A549 (cell line): ENCODE measurements around the gene SENP6.

Experiments
- BHLHE40 ChIP-seq: IDR thresholded peaks from 2 replicates; pipeline ENCODE4 v1.6.1; 2012; ENCODE audit warnings: low read depth, low read length, inconsistent platforms
- CBX2 ChIP-seq: fragments of 200-600 bp; sonication (generic); IDR thresholded peaks from 2 replicates; pipeline ENCODE4 v1.6.1; 2016; ENCODE audit warnings: low read depth, mild to moderate bottlenecking, borderline replicate concordance
- ESRRA ChIP-seq: fragments of 150-350 bp; IDR thresholded peaks from 2 replicates; pipeline ENCODE4 v1.6.1; 2014; ENCODE audit warnings: mild to moderate bottlenecking, low read length, borderline replicate concordance
- JUN ChIP-seq, 2 experiments: fragments of >200 bp; sonication (Bioruptor Twin); formaldehyde crosslinking; IDR thresholded peaks; 2 replicates in 1 of 2; 3 replicates in 1 of 2; pipeline ENCODE4 v1.6.1; 2016 to 2017
- NFE2L2 ChIP-seq: fragments of 150-350 bp; conservative IDR thresholded peaks from 2 replicates; pipeline ENCODE4 v1.6.1; 2014; ENCODE audit warnings: low read length
- PHF8 ChIP-seq: fragments of 200-600 bp; sonication (generic); IDR thresholded peaks from 2 replicates; pipeline ENCODE4 v1.6.1; 2016; ENCODE audit warnings: low read depth, mild to moderate bottlenecking, antibody characterized with exemption, moderate library complexity, borderline replicate concordance
- POLR2A ChIP-seq: IDR thresholded peaks from 2 replicates; pipeline ENCODE4 v1.6.1; 2012; ENCODE audit warnings: mild to moderate bottlenecking, low read length
- RAD21 ChIP-seq, 2 experiments: fragments of >200 bp in 1 of 2; sonication (Bioruptor Twin) in 1 of 2; formaldehyde crosslinking in 1 of 2; IDR thresholded peaks in 1 of 2; conservative IDR thresholded peaks in 1 of 2; 2 replicates in 1 of 2; 3 replicates in 1 of 2; pipeline ENCODE4 v1.6.1; 2012 to 2018; ENCODE audit warnings: inconsistent platforms in 1 of 2
- TFCP2L1 ChIP-seq: fragments of 250-450 bp; sonication (Bioruptor Pico); IDR thresholded peaks from 2 replicates; pipeline ENCODE4 v1.5.0; 2021; ENCODE audit warnings: mild to moderate bottlenecking
- ZC3H11A ChIP-seq: fragments of 450-650 bp; IDR thresholded peaks from 2 replicates; pipeline ENCODE4 v1.6.1; 2014; ENCODE audit warnings: antibody characterized with exemption, mild to moderate bottlenecking
- ZNF302 ChIP-seq: fragments of 250-450 bp; sonication (Bioruptor Pico); IDR thresholded peaks from 2 replicates; pipeline ENCODE4 v1.9.0; 2021; ENCODE audit warnings: inconsistent platforms, mild to moderate bottlenecking, moderate library complexity
- TF ChIP-seq, protein P1 (sequence below): fragments of >200 bp; sonication (Bioruptor Twin); formaldehyde crosslinking; IDR thresholded peaks from 3 replicates; pipeline ENCODE4 v1.5.1; 2016

GRCh38 chr6:75608956-75609533 lies 7.4 kb downstream of the SENP6 start:
- TF ChIP-seq NFE2L2 (no peak), ESRRA (no peak), PHF8 (no peak), ZC3H11A (no peak), JUN (IDR thresholded peaks at IDR 0.05) (no peak), TFCP2L1 (no peak), POLR2A (no peak), ZNF302 (CRISPR knock-in tag) (no peak), CBX2 (no peak), BHLHE40 (no peak), RAD21 (conservative IDR thresholded peaks at IDR 0.05 in 1 of 2, IDR thresholded peaks at IDR 0.05 in 1 of 2) (no peak)
- TF ChIP-seq, protein P1, sequence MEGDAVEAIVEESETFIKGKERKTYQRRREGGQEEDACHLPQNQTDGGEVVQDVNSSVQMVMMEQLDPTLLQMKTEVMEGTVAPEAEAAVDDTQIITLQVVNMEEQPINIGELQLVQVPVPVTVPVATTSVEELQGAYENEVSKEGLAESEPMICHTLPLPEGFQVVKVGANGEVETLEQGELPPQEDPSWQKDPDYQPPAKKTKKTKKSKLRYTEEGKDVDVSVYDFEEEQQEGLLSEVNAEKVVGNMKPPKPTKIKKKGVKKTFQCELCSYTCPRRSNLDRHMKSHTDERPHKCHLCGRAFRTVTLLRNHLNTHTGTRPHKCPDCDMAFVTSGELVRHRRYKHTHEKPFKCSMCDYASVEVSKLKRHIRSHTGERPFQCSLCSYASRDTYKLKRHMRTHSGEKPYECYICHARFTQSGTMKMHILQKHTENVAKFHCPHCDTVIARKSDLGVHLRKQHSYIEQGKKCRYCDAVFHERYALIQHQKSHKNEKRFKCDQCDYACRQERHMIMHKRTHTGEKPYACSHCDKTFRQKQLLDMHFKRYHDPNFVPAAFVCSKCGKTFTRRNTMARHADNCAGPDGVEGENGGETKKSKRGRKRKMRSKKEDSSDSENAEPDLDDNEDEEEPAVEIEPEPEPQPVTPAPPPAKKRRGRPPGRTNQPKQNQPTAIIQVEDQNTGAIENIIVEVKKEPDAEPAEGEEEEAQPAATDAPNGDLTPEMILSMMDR: no peak
